NCI-H69 (cell line): ENCODE measurements around the gene CNTNAP1.
A peak's percentile ranks its signal among the peaks of the same experiment; 100 is the strongest.
"Not testable (repeated sequence)": the region's sequence is repeated elsewhere in the genome, so short reads cannot be mapped to it uniquely, and the experiment has no call there.

Experiments used
- DNase-seq: peaks from one replicate; lab custom pipeline; 2025; lab: John Stamatoyannopoulos, UW

CNTNAP1 gene

DNA sequence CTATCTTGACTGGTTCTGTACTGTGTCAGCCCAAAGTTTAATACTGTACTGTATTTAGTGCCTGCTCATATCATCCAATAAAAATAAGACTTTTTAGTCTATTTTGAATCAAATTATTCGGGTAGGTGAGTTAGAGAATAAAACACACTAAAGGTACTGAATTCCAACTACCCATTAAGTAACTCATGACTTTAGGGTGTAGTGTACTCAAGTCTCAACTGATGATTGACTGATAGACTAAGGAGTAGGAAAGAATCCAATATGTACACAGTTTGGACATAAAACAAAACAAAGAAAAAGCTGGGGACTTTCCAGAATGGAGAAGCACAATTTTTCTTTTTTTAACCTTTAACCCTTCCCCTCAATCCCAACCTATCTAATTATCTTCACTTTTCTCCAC is 58.4 kb downstream of the CNTNAP1 start:
- no peak for DNase-seq

DNA sequence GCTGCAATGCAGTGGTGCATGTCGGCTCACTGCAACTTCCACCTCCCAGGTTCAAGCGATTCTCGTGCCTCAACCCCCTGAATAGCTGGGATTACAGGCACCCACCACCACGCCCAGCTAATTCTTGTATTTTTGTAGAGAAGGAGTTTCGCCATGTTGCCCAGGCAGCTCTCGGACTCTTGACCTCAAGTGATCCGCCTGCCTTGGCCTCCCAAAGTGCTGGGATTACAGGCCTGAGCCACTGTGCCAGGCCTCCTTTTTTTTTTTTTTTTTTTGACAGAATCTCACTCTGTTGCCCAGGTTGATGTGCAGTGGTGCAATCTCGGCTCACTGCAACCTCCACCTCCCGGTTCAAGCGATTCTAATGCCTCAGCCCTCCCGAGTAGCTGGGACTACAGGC is 60.6 kb downstream of the CNTNAP1 start:
- DNase-seq: not testable (repeated sequence)

DNA sequence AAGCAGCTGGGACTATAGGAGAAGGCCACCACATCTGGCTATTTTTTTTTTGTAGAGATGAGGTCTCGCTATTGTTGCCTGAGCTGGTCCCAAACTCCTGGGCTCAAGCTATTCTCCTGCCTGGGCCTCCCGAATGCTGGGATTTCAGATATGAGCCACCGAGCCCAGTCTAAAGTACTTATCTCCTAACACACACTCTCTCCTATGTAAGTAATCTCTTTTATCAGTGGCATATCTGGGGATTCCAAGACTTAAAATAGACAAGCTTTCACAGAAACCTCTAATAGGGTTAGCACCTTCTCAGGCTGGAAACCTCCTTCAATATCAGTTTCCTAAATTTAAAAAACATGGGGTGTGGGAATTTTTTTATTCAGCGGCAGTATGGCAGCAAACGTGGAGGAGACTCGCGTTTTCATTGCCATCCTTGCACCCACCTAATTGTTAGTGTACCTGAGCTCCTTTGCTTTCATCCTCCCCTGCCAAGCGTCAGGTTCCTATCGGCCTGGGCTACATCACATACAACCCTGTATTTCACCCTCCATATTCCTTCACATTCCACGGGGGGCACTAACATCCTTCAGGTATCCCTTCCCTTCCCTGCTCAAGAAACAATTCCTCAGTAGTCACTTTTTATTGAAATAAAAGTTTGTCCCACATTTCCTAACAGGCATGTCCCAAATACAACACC is 61.4 kb downstream of the CNTNAP1 start:
- DNase-seq: peak; percentile 62

GRCh38 chr17:42744283-42744805 is 62.0 kb downstream of the CNTNAP1 start:
- peak; percentile 94 for DNase-seq

- peak; percentile 98 for DNase-seq
Measured at GRCh38 chr17:42744806-42745617, 62.7 kb downstream of the CNTNAP1 start, which contains the start of gene EZH1. TSS of gene EZH1 (minus strand) at chr17:42745040. CDS start at chr17:42728941, 16,099 bp downstream.

DNA sequence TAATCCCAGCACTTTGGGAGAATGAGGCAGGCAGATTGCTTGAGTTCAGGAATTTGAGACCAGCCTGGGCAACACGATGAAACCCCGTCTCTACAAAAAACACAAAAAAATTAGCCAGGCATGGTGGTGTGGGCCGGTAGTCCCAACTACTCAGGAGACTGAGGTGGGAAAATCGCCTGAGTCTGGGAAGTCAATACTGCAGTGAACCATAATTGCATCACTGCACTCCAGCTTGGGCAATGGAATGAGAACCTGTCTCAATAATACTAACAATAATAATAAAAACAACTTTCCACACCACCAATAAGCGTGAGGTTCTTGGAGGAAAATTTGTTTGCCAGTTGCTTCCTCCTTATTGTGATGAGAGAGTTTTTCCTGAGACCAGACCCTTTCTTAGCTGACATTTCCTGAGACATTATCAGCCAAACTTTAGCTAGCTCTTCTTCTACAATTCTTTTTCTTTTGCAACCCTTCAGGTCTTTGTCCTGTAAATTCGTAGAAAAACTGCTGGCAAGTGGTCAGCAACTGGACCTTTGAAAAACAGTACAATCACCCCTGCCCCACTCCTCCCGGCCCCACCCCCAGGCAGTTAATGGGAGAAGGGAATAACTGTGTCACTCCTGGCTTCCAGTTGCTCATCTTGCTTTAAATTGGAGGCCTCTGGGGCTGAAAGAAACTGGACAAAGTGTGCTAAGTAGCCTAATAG is 66.0 kb downstream of the CNTNAP1 start:
- DNase-seq: no peak

GRCh38 chr17:42748908-42749798 is 66.8 kb downstream of the CNTNAP1 start:
- peak; percentile 67 for DNase-seq
